ENCODE measurements around the gene ANKRD13B. TPM values are rescaled to one million over a fixed set of nuclear protein-coding genes. Genes with fewer than 3 reads are reported as not detected.

ANKRD13B gene
- total and polyA plus RNA-seq, 2 of the 13 experiments (the other 11 are each of a cell fraction or from before 2014, with no cell fraction given), result 1.7 to 1.8 TPM

- TF ChIP-seq SOX13 (IDR thresholded peaks at IDR 0.05) (no peak), SOX13 (CRISPR knock-in tag; conservative IDR thresholded peaks at IDR 0.05 in 1 of 2, IDR thresholded peaks at IDR 0.05 in 1 of 2) (peak in 1 of 2 experiments; percentile 52; a peak in 1 of 4 replicates), FOSL1 (CRISPR knock-in tag; IDR thresholded peaks at IDR 0.05; ENCODE audit: borderline replicate concordance) (no peak), SAP130 (CRISPR knock-in tag; IDR thresholded peaks at IDR 0.05; ENCODE audit: low read depth) (peak; percentile 84), HOXA5 (CRISPR knock-in tag; IDR thresholded peaks at IDR 0.05) (peak; percentile 59; the same call in 1 of the 2 replicates), NR2C2 (CRISPR knock-in tag; IDR thresholded peaks at IDR 0.05; ENCODE audit: borderline replicate concordance) (peak; percentile 13; the same call in 1 of the 2 replicates), MAF1 (CRISPR knock-in tag; IDR thresholded peaks at IDR 0.05; ENCODE audit: borderline replicate concordance) (no peak; the same call in 1 of the 2 replicates), TARDBP (CRISPR knock-in tag; IDR thresholded peaks at IDR 0.05) (0 out of 2 replicates have a peak, but pooled peaks have one; percentile 46), IRF2 (CRISPR knock-in tag; IDR thresholded peaks at IDR 0.05) (peak; percentile 88), MXI1 (IDR thresholded peaks at IDR 0.05; ENCODE audit: borderline replicate concordance, low read depth, low read length) (peak; percentile 77; the same call in 2 of the 3 replicates), ZNF740 (CRISPR knock-in tag; IDR thresholded peaks at IDR 0.05) (no peak), DNMT1 (CRISPR knock-in tag; IDR thresholded peaks at IDR 0.05) (no peak), ZNF12 (CRISPR knock-in tag; IDR thresholded peaks at IDR 0.05) (peak; percentile 54; the same call in 1 of the 2 replicates), GABPB1 (CRISPR knock-in tag; IDR thresholded peaks at IDR 0.05) (peak; percentile 70), KLF16 (CRISPR knock-in tag; IDR thresholded peaks at IDR 0.05) (0 out of 4 replicates have a peak, but pooled peaks of 1 of the 2 experiments have one; percentile 79), PBX2 (CRISPR knock-in tag; IDR thresholded peaks at IDR 0.05) (no peak), KLF6 (CRISPR knock-in tag; IDR thresholded peaks at IDR 0.05) (no peak)
- TF ChIP-seq, protein P1, sequence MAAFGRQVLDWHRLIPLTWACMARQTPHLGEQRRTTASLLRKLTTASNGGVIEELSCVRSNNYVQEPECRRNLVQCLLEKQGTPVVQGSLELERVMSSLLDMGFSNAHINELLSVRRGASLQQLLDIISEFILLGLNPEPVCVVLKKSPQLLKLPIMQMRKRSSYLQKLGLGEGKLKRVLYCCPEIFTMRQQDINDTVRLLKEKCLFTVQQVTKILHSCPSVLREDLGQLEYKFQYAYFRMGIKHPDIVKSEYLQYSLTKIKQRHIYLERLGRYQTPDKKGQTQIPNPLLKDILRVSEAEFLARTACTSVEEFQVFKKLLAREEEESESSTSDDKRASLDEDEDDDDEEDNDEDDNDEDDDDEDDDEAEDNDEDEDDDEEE (CRISPR knock-in tag; IDR thresholded peaks at IDR 0.05), result 0 out of 2 replicates have a peak, but pooled peaks have one; percentile 71
- TF ChIP-seq, protein P2, sequence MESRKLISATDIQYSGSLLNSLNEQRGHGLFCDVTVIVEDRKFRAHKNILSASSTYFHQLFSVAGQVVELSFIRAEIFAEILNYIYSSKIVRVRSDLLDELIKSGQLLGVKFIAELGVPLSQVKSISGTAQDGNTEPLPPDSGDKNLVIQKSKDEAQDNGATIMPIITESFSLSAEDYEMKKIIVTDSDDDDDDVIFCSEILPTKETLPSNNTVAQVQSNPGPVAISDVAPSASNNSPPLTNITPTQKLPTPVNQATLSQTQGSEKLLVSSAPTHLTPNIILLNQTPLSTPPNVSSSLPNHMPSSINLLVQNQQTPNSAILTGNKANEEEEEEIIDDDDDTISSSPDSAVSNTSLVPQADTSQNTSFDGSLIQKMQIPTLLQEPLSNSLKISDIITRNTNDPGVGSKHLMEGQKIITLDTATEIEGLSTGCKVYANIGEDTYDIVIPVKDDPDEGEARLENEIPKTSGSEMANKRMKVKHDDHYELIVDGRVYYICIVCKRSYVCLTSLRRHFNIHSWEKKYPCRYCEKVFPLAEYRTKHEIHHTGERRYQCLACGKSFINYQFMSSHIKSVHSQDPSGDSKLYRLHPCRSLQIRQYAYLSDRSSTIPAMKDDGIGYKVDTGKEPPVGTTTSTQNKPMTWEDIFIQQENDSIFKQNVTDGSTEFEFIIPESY (CRISPR knock-in tag; IDR thresholded peaks at IDR 0.05), result 0 out of 2 replicates have a peak, but pooled peaks have one; percentile 58
- TF ChIP-seq, protein P3, sequence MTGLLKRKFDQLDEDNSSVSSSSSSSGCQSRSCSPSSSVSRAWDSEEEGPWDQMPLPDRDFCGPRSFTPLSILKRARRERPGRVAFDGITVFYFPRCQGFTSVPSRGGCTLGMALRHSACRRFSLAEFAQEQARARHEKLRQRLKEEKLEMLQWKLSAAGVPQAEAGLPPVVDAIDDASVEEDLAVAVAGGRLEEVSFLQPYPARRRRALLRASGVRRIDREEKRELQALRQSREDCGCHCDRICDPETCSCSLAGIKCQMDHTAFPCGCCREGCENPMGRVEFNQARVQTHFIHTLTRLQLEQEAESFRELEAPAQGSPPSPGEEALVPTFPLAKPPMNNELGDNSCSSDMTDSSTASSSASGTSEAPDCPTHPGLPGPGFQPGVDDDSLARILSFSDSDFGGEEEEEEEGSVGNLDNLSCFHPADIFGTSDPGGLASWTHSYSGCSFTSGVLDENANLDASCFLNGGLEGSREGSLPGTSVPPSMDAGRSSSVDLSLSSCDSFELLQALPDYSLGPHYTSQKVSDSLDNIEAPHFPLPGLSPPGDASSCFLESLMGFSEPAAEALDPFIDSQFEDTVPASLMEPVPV (CRISPR knock-in tag; IDR thresholded peaks at IDR 0.05), result no peak
- TF ChIP-seq, protein P4, sequence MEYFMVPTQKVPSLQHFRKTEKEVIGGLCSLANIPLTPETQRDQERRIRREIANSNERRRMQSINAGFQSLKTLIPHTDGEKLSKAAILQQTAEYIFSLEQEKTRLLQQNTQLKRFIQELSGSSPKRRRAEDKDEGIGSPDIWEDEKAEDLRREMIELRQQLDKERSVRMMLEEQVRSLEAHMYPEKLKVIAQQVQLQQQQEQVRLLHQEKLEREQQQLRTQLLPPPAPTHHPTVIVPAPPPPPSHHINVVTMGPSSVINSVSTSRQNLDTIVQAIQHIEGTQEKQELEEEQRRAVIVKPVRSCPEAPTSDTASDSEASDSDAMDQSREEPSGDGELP (IDR thresholded peaks at IDR 0.05; ENCODE audit: borderline replicate concordance, low read depth), result peak; percentile 89
These were observed 959 bp upstream of the ANKRD13B start (continued) for GRCh38 chr17:29591737-29592608.

Measured in HepG2 (cell line).